SK-N-SH treated with all-trans-retinoic acid at 6 μM for 48 hours (cell line): ENCODE data around the gene L2HGDH.

Source experiments
- CREB5 ChIP-seq: fragments of 250-450 bp; sonication (Bioruptor Pico); IDR thresholded peaks from 2 replicates; pipeline ENCODE4 v1.5.1; 2020; ENCODE audit warnings: low read depth, mild to moderate bottlenecking, moderate library complexity
- ISL1 ChIP-seq: fragments of 250-450 bp; sonication (Bioruptor Pico); IDR thresholded peaks from 2 replicates; pipeline ENCODE4 v2.1.2; 2022; ENCODE audit warnings: mild to moderate bottlenecking, moderate library complexity
- PATZ1 ChIP-seq: fragments of 250-450 bp; sonication (Bioruptor Pico); IDR thresholded peaks from 2 replicates; pipeline ENCODE4 v1.8.0; 2020; ENCODE audit warnings: mild to moderate bottlenecking, moderate library complexity, borderline replicate concordance
- ZFP3 ChIP-seq: fragments of 250-450 bp; sonication (Bioruptor Pico); IDR thresholded peaks from 2 replicates; pipeline ENCODE4 v1.5.0; 2020; ENCODE audit warnings: mild to moderate bottlenecking, moderate library complexity
- ZFP30 ChIP-seq: fragments of 450-650 bp; formaldehyde crosslinking; IDR thresholded peaks from 2 replicates; pipeline ENCODE4 v1.5.0; 2022; ENCODE audit warnings: mild to moderate bottlenecking, moderate library complexity

GRCh38 chr14:50263321-50263720 lies 48.7 kb downstream of the L2HGDH start:
- TF ChIP-seq PATZ1 (CRISPR knock-in tag) (no peak), ZFP3 (CRISPR knock-in tag) (no peak), ISL1 (CRISPR knock-in tag) (no peak), ZFP30 (CRISPR knock-in tag) (no peak), CREB5 (no peak)
